H1 (cell line): ENCODE measurements around the gene SWT1. TPM values are rescaled to one million over a fixed set of nuclear protein-coding genes. Genes with fewer than 3 reads are reported as not detected.

ENCODE experiments used
- CTCF ChIA-PET: fragments of 300-600 bp; sonication (Branson Sonifier 250); formaldehyde crosslinking; loops from one replicate; lab custom pipeline; 2021; ENCODE audit not compliant: partially characterized antibody; lab: Charles Lee
- POLR2A ChIA-PET: fragments of 300-600 bp; sonication (Branson Sonifier 250); formaldehyde crosslinking; loops from one replicate; lab custom pipeline; 2021; ENCODE audit warnings: inconsistent platforms; ENCODE audit not compliant: partially characterized antibody; lab: Charles Lee
- DNase-seq, 2 experiments: peaks; one replicate each; pipeline versions ENCODE4 v3.0.0 to v3.0.0-alpha.2; 2010 to 2022; ENCODE audit warnings: low spot score in 2 of 2, low read depth in 1 of 2, mixed read lengths in 1 of 2
- FAIRE-seq: peaks from 2 replicates; lab custom pipeline; 2011; peaks lifted over from hg19 to GRCh38; lab: Jason Lieb, UNC
- H2AFZ ChIP-seq: 2 replicates; pipeline ENCODE4 v1.8.1; 2012; ENCODE audit warnings: low read length, inconsistent platforms
- H2AK5ac ChIP-seq: 2 replicates; pipeline ENCODE4 v1.6.1; 2013; ENCODE audit warnings: low read depth, low read length
- H2BK120ac ChIP-seq: replicated peaks from 2 replicates; pipeline ENCODE3; 2013; ENCODE audit warnings: low read depth, low read length, inconsistent platforms
- H2BK12ac ChIP-seq: 2 replicates; pipeline ENCODE4 v1.6.1; 2013; ENCODE audit warnings: low read depth, low read length
- H2BK15ac ChIP-seq: 2 replicates; pipeline ENCODE4 v1.6.1; 2013; ENCODE audit warnings: low read length
- H2BK20ac ChIP-seq: 2 replicates; pipeline ENCODE4 v1.6.1; 2013; ENCODE audit warnings: low read length
- H2BK5ac ChIP-seq: 2 replicates; pipeline ENCODE4 v1.6.1; 2013; ENCODE audit warnings: low read depth, low read length
- H3K14ac ChIP-seq: 2 replicates; pipeline ENCODE4 v1.6.1; 2013; ENCODE audit warnings: inconsistent platforms; ENCODE audit not compliant: insufficient read length
- H3K18ac ChIP-seq: 2 replicates; pipeline ENCODE4 v1.6.1; 2013; ENCODE audit warnings: low read length; ENCODE audit errors: extremely low read depth
- H3K23ac ChIP-seq: 2 replicates; pipeline ENCODE4 v1.6.1; 2013; ENCODE audit warnings: inconsistent platforms; ENCODE audit not compliant: insufficient read length
- H3K23me2 ChIP-seq: 2 replicates; pipeline ENCODE4 v1.6.1; 2013; ENCODE audit warnings: low read depth, low read length
- H3K27ac ChIP-seq: 2 replicates; pipeline ENCODE4 v1.6.1; 2011; ENCODE audit warnings: low read depth, low read length, inconsistent platforms
- H3K27me3 ChIP-seq, 4 experiments: replicated peaks in 1 of 4; 1 replicate in 1 of 4; 2 replicates in 3 of 4; pipeline versions ENCODE4 v1.6.1 to v1.8.1; 2011 to 2013; ENCODE audit warnings: low read length in 3 of 4, mild to moderate bottlenecking in 3 of 4, inconsistent platforms in 2 of 4, mixed read lengths in 2 of 4, moderate library complexity in 1 of 4; ENCODE audit not compliant: control insufficient read depth in 3 of 4, insufficient read depth in 3 of 4; ENCODE audit errors: extremely low read depth in 1 of 4
- H3K36me3 ChIP-seq, 4 experiments: 2 replicates each; pipeline versions ENCODE4 v1.6.1 to v1.8.1; 2011 to 2013; ENCODE audit warnings: mild to moderate bottlenecking in 4 of 4, low read length in 3 of 4, moderate library complexity in 2 of 4, control low read depth in 1 of 4, inconsistent platforms in 1 of 4; ENCODE audit not compliant: insufficient read depth in 4 of 4, control insufficient read depth in 2 of 4
- H3K4ac ChIP-seq: replicated peaks from 2 replicates; pipeline ENCODE3; 2013; ENCODE audit warnings: low read length, low read depth, mixed read lengths, inconsistent platforms; ENCODE audit not compliant: insufficient read length
- H3K4me1 ChIP-seq, 4 experiments: replicated peaks in 1 of 4; 1 replicate in 1 of 4; 2 replicates in 3 of 4; pipeline versions ENCODE4 v1.6.1 to v1.8.1; 2011 to 2013; ENCODE audit warnings: low read length in 3 of 4, inconsistent platforms in 2 of 4, mixed read lengths in 1 of 4; ENCODE audit not compliant: insufficient read depth in 4 of 4, control insufficient read depth in 3 of 4
- H3K4me2 ChIP-seq, 2 experiments: 2 replicates each; pipeline versions ENCODE4 v1.6.1 to v1.8.1; 2011 to 2013; ENCODE audit warnings: low read depth in 2 of 2, low read length in 2 of 2, control low read depth in 1 of 2, inconsistent platforms in 1 of 2, mild to moderate bottlenecking in 1 of 2; ENCODE audit not compliant: insufficient read depth in 1 of 2
- H3K4me3 ChIP-seq, 4 experiments: fragments of 200-600, 300-600 bp in 1 of 4; sonication (generic), shearing (Covaris generic), sonication (Bioruptor Twin) in 1 of 4; 2 replicates each; pipeline versions ENCODE4 v1.5.1 to v1.8.1; 2011 to 2016; ENCODE audit warnings: low read length in 4 of 4, low read depth in 3 of 4, control low read depth in 2 of 4, inconsistent platforms in 2 of 4, mild to moderate bottlenecking in 2 of 4, mixed read lengths in 1 of 4, moderate library complexity in 1 of 4; ENCODE audit not compliant: insufficient read depth in 2 of 4; ENCODE audit errors: extremely low read depth in 1 of 4
- H3K56ac ChIP-seq: replicated peaks from 2 replicates; pipeline ENCODE3; 2013; ENCODE audit warnings: low read depth, mild to moderate bottlenecking, mixed read lengths, low read length, inconsistent platforms; ENCODE audit not compliant: insufficient read length
- H3K79me1 ChIP-seq: 2 replicates; pipeline ENCODE4 v1.6.1; 2013; ENCODE audit warnings: low read depth, low read length, control low read depth
- H3K79me2 ChIP-seq, 2 experiments: 2 replicates each; pipeline versions ENCODE4 v1.6.1 to v1.8.1; 2012 to 2013; ENCODE audit warnings: low read length in 2 of 2, mild to moderate bottlenecking in 2 of 2, inconsistent platforms in 1 of 2; ENCODE audit not compliant: insufficient read depth in 2 of 2, control insufficient read depth in 1 of 2
- H3K9ac ChIP-seq, 4 experiments: replicated peaks in 1 of 4; 1 replicate in 1 of 4; 2 replicates in 3 of 4; pipeline versions ENCODE4 v1.6.1 to v1.8.1; 2011 to 2013; ENCODE audit warnings: low read depth in 3 of 4, low read length in 3 of 4, control low read depth in 2 of 4, mild to moderate bottlenecking in 2 of 4, moderate library complexity in 2 of 4, inconsistent platforms in 1 of 4; ENCODE audit errors: extremely low read depth in 1 of 4
- H3K9me3 ChIP-seq, 2 experiments: 2 replicates each; pipeline versions ENCODE4 v1.6.1 to v1.8.1; 2012 to 2013; ENCODE audit warnings: mild to moderate bottlenecking in 2 of 2, moderate library complexity in 2 of 2, control low read depth in 1 of 2, inconsistent platforms in 1 of 2, low read depth in 1 of 2, low read length in 1 of 2, mixed read lengths in 1 of 2; ENCODE audit not compliant: insufficient read depth in 2 of 2
- H4K20me1 ChIP-seq, 2 experiments: replicated peaks in 1 of 2; 2 replicates each; pipeline versions ENCODE3 to v1.8.1; 2011 to 2013; ENCODE audit warnings: inconsistent platforms in 2 of 2, low read length in 2 of 2, mild to moderate bottlenecking in 1 of 2; ENCODE audit not compliant: insufficient read depth in 2 of 2, control insufficient read depth in 1 of 2
- H4K5ac ChIP-seq: 2 replicates; pipeline ENCODE4 v1.6.1; 2013; ENCODE audit warnings: low read length, low read depth, mixed read lengths, inconsistent platforms; ENCODE audit not compliant: insufficient read length
- H4K8ac ChIP-seq: 2 replicates; pipeline ENCODE4 v1.8.0; 2013; ENCODE audit warnings: mild to moderate bottlenecking, moderate library complexity, low read length, inconsistent platforms; ENCODE audit not compliant: insufficient read depth; ENCODE audit errors: extremely low read depth
- H4K91ac ChIP-seq: replicated peaks from 2 replicates; pipeline ENCODE3; 2013; ENCODE audit warnings: low read length, mixed read lengths, inconsistent platforms; ENCODE audit not compliant: insufficient read length
- SRF ChIP-seq: IDR thresholded peaks from 2 replicates; pipeline ENCODE4 v1.6.1; 2011; ENCODE audit warnings: mild to moderate bottlenecking, low read depth, low read length, moderate library complexity
- WGBS, 2 experiments: shearing (Covaris generic) in 1 of 2; methylation state at CpG; one replicate each; pipeline versions ENCODE4 v1.1.6 to v1.1.7; 2013 to 2015; ENCODE audit warnings: low lambda C conversion rate in 2 of 2, mixed read lengths in 2 of 2, inconsistent platforms in 1 of 2, low coverage in 1 of 2, missing lambda C conversion rate in 1 of 2; ENCODE audit not compliant: insufficient replicate concordance in 2 of 2, insufficient coverage in 1 of 2, insufficient read length in 1 of 2; ENCODE audit errors: extremely low coverage in 1 of 2, missing lambda C conversion rate in 1 of 2; 5-methylcytosine and 5-hydroxymethylcytosine counted together
- polyA plus RNA-seq, 7 experiments: library from polyadenylated mRNA; depleted of rRNA in 3 of 7; stranded (reverse) in 5 of 7; unstranded in 2 of 7; fragments of >200 nt in 5 of 7; fragments of 200-250 nt in 2 of 7; gene quantifications; 1 replicate in 5 of 7; 2 replicates in 1 of 7; 4 replicates in 1 of 7; pipeline versions ENCODE4 v1.2.1 to v1.2.3, GENCODE V29; 2011 to 2013; ENCODE audit warnings: missing spikeins in 2 of 7, mixed read lengths in 2 of 7
- total RNA-seq: library from RNA; stranded (reverse); fragmentation: NEBNext Ultra II Directional; extraction: Animal tissue kit (Norgen Biotek cat#: 25700); gene quantifications from 2 replicates; pipeline ENCODE4 v1.2.1, GENCODE V29; 2021

The SWT1 gene
- total and polyA plus RNA-seq, 2 of the 8 experiments (the other 6 are each of a cell fraction or from before 2014, with no cell fraction given) = 1.4 to 6.2 TPM

DNA sequence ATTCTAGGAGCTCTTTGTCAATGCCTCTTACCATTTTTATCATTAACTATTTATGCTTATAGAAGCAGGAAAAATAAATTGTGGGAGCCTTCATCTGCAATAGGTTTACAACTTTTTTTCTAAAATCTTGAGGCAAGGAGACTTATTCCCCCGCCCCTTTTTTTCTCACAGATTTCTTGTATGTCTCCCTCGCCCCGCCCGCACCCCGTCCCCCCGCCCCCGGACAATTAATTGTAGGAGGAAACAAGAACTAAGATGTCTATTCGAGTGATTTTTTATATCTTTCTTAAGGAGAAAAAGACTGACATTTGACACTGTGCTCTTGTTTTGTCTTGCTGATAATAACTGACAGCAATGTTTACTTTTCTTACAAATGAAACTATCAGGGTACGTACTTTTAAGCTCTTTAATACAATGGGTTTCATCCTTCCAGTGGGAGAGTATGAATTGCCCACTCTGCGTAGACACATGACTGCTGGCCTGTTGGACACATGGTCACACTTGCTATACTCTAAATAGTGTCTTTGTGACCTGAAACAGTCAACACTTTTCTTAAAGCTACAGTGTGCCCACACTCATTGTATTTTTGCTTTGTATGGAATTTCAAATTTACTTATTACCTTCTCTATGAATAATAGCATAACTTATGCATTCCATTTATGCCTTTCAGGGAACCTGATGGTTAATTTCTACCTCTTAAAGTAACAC is 161.6 kb downstream of the SWT1 start:
- Histone ChIP-seq H3K27ac (no peak overlapping the region), H3K4me1 (peaks cover 0 to 3% (median 3%) of the 10 kb centered on the region in 4 experiments; a peak in 5 of 7 replicates), H4K20me1 (peaks cover 7 to 13% of the 10 kb centered on the region in 2 experiments), H3K23ac (no peak overlapping the region), H2BK20ac (no peak overlapping the region), H2BK5ac (no peak overlapping the region), H4K5ac (no peak overlapping the region), H3K4me2 (peak overlapping the region; percentile 86 to 95), H3K14ac (no peak overlapping the region), H4K8ac (no peak overlapping the region), H3K4me3 (peak overlapping the region in 1 of 4 experiments; percentile 97; a peak in 2 of 8 replicates), H3K27me3 (no peaks in the 10 kb centered on the region), H4K91ac (no peak overlapping the region), H3K9ac (no peak overlapping the region), H2BK120ac (no peak overlapping the region), H3K79me2 (peaks cover 24 to 34% of the 10 kb centered on the region in 2 experiments), H3K79me1 (no peaks in the 10 kb centered on the region), H2BK12ac (no peak overlapping the region), H3K9me3 (peaks cover 0 to 7% of the 10 kb centered on the region in 2 experiments; a peak in 1 of 4 replicates), H3K56ac (no peak overlapping the region), H2BK15ac (no peak overlapping the region), H3K4ac (no peak overlapping the region), H3K18ac (no peak overlapping the region), H2AFZ (no peak overlapping the region), H2AK5ac (no peak overlapping the region), H3K36me3 (peaks cover 0 to 4% (median 0%) of the 10 kb centered on the region in 4 experiments; a peak in 1 of 8 replicates), H3K23me2 (peaks cover 11% of the 10 kb centered on the region)
- no peak for DNase-seq
- 84% methylated on average over 10 of the region's 10 CpGs; no CpG with 5 or more reads in 1 of the 2 experiments for WGBS, 2 experiments
- no peak for FAIRE-seq
- CTCF ChIA-PET = interaction anchor here (0.6 to 4.1 kb wide), 14 partner anchors 10 to 921 kb away, joined by 3 to 32 read pairs (median 4); no protein-coding TSS in a partner anchor
- POLR2A ChIA-PET = interaction anchor here (0.9 to 2.6 kb wide), 5 partner anchors 8 to 277 kb away, joined by 4 to 8 read pairs (median 7); no protein-coding TSS in a partner anchor
- no peak for TF ChIP-seq SRF
